SK-N-SH (cell line): Measurements from ENCODE around the gene GRID2IP. TPM values are rescaled to one million over a fixed set of nuclear protein-coding genes. Genes with fewer than 3 reads are reported as not detected.

Experiments used
- CTCF ChIA-PET: fragments of 300-600, 350-600 bp; formaldehyde crosslinking; extraction: SDS; loops from one replicate; lab custom pipeline; 2021; lab: Yijun Ruan, JAX
- POLR2A ChIA-PET: fragments of 350-600 bp; sonication (Branson Sonifier 250); formaldehyde crosslinking; extraction: SDS; loops from one replicate; lab custom pipeline; 2020; ENCODE audit warnings: antibody characterized with exemption, inconsistent platforms; lab: Yijun Ruan, JAX
- DNase-seq: peaks from one replicate; pipeline ENCODE4 v3.0.0; 2012
- H2AFZ ChIP-seq: fragments of 200-600 bp; sonication (generic); 2 replicates; pipeline ENCODE4 v1.8.1; 2016; ENCODE audit warnings: antibody characterized with exemption, mild to moderate bottlenecking, low read depth
- H3F3A ChIP-seq: fragments of 200-600 bp; sonication (generic); replicated peaks from 2 replicates; pipeline ENCODE3; 2016; ENCODE audit warnings: antibody characterized with exemption, mild to moderate bottlenecking; ENCODE audit not compliant: insufficient read depth
- H3K27ac ChIP-seq, 2 experiments: fragments of 200-500 bp in 1 of 2; fragments of 200-600 bp in 1 of 2; sonication (Bioruptor generic) in 1 of 2; sonication (generic), shearing (Covaris generic) in 1 of 2; 2 replicates each; pipeline versions ENCODE4 v1.5.1 to v1.6.1; 2014 to 2016; ENCODE audit warnings: low read depth in 2 of 2, inconsistent platforms in 1 of 2, low read length in 1 of 2, mild to moderate bottlenecking in 1 of 2, mixed read lengths in 1 of 2
- H3K27me3 ChIP-seq: fragments of 200-600 bp; sonication (generic), shearing (Covaris generic); 2 replicates; pipeline ENCODE4 v1.6.1; 2016; ENCODE audit warnings: mixed run types; ENCODE audit not compliant: insufficient read depth
- H3K36me3 ChIP-seq, 2 experiments: fragments of 200-500 bp in 1 of 2; fragments of 200-600 bp in 1 of 2; sonication (Bioruptor generic) in 1 of 2; sonication (generic) in 1 of 2; replicated peaks in 1 of 2; 2 replicates each; pipeline versions ENCODE3 to v1.5.1; 2014 to 2016; ENCODE audit warnings: low read length in 1 of 2, mild to moderate bottlenecking in 1 of 2; ENCODE audit not compliant: insufficient read depth in 2 of 2, control insufficient read depth in 1 of 2
- H3K4me1 ChIP-seq, 2 experiments: fragments of 200-500 bp in 1 of 2; fragments of 200-600 bp in 1 of 2; sonication (Bioruptor generic) in 1 of 2; sonication (generic), shearing (Covaris generic) in 1 of 2; 2 replicates each; pipeline versions ENCODE4 v1.5.1 to v1.6.1; 2014 to 2016; ENCODE audit warnings: low read depth in 1 of 2, low read length in 1 of 2, mixed run types in 1 of 2; ENCODE audit not compliant: insufficient read depth in 2 of 2, control insufficient read depth in 1 of 2
- H3K4me2 ChIP-seq: fragments of 200-600 bp; sonication (generic), shearing (Covaris generic); 2 replicates; pipeline ENCODE4 v1.6.1; 2017; ENCODE audit warnings: mixed run types
- H3K4me3 ChIP-seq, 2 experiments: fragments of 200-500 bp in 1 of 2; fragments of 200-600 bp in 1 of 2; sonication (Bioruptor generic) in 1 of 2; sonication (generic), shearing (Covaris generic) in 1 of 2; 2 replicates each; pipeline versions ENCODE4 v1.5.1 to v1.8.1; 2014 to 2016; ENCODE audit warnings: low read depth in 2 of 2, inconsistent platforms in 1 of 2, low read length in 1 of 2, mild to moderate bottlenecking in 1 of 2, mixed read lengths in 1 of 2, moderate library complexity in 1 of 2
- H3K79me2 ChIP-seq: fragments of 200-600 bp; sonication (generic); 2 replicates; pipeline ENCODE4 v1.8.1; 2017; ENCODE audit warnings: mild to moderate bottlenecking; ENCODE audit not compliant: insufficient read depth
- H3K9ac ChIP-seq: fragments of 200-600 bp; sonication (generic); 2 replicates; pipeline ENCODE4 v1.6.1; 2017; ENCODE audit warnings: mixed run types
- H3K9me2 ChIP-seq: fragments of 200-600 bp; sonication (generic); 2 replicates; pipeline ENCODE4 v1.6.1; 2017; ENCODE audit warnings: mixed run types
- H3K9me3 ChIP-seq: fragments of 200-600 bp; sonication (generic); 2 replicates; pipeline ENCODE4 v1.6.1; 2017; ENCODE audit warnings: mixed run types, mild to moderate bottlenecking, moderate library complexity
- H4K20me1 ChIP-seq: fragments of 200-600 bp; sonication (generic); 2 replicates; pipeline ENCODE4 v1.6.1; 2017; ENCODE audit warnings: mild to moderate bottlenecking, mixed run types; ENCODE audit not compliant: insufficient read depth
- CHD2 ChIP-seq: fragments of 150-350 bp; IDR thresholded peaks from 2 replicates; pipeline ENCODE4 v1.6.1; 2018; ENCODE audit warnings: low read length; ENCODE audit not compliant: partially characterized antibody
- EP300 ChIP-seq, 2 experiments: IDR thresholded peaks; 2 replicates each; pipeline versions ENCODE4 v1.4.0 to v1.6.1; 2012; ENCODE audit warnings: borderline replicate concordance in 1 of 2, low read depth in 1 of 2, low read length in 1 of 2
- FOXJ3 ChIP-seq: sonication (generic); formaldehyde crosslinking; IDR thresholded peaks from 2 replicates; pipeline ENCODE4 v1.5.1; 2020; ENCODE audit warnings: mild to moderate bottlenecking, missing genetic modification reagents
- MXI1 ChIP-seq: IDR thresholded peaks from 2 replicates; pipeline ENCODE4 v1.6.1; 2012; ENCODE audit warnings: mild to moderate bottlenecking, low read depth, low read length, improper control_type of control experiment
- NFIC ChIP-seq: IDR thresholded peaks from 2 replicates; pipeline ENCODE4 v1.4.0; 2012; ENCODE audit warnings: borderline replicate concordance
- RAD21 ChIP-seq: IDR thresholded peaks from 2 replicates; pipeline ENCODE4 v1.6.1; 2012; ENCODE audit warnings: mild to moderate bottlenecking, low read length
- RCOR1 ChIP-seq: fragments of 150-350 bp; IDR thresholded peaks from 2 replicates; pipeline ENCODE4 v1.6.1; 2017; ENCODE audit warnings: antibody characterized with exemption, low read length
- RXRA ChIP-seq: IDR thresholded peaks from 2 replicates; pipeline ENCODE4 v1.4.0; 2012; ENCODE audit warnings: low read depth, mild to moderate bottlenecking, borderline replicate concordance
- SMC3 ChIP-seq: IDR thresholded peaks from 2 replicates; pipeline ENCODE4 v1.6.1; 2012; ENCODE audit warnings: low read depth, low read length, improper control_type of control experiment
- TAF1 ChIP-seq: IDR thresholded peaks from 2 replicates; pipeline ENCODE4 v1.6.1; 2012; ENCODE audit warnings: low read depth, mild to moderate bottlenecking, low read length, moderate library complexity, borderline replicate concordance
- TCF12 ChIP-seq: IDR thresholded peaks from 2 replicates; pipeline ENCODE4 v1.4.0; 2012
- TEAD4 ChIP-seq: IDR thresholded peaks from 2 replicates; pipeline ENCODE4 v1.4.0; 2012; ENCODE audit warnings: mild to moderate bottlenecking, borderline replicate concordance; ENCODE audit not compliant: insufficient read depth
- YY1 ChIP-seq: IDR thresholded peaks from 2 replicates; pipeline ENCODE4 v1.4.0; 2012; ENCODE audit warnings: low read depth, mild to moderate bottlenecking
- WGBS: methylation state at CpG from one replicate; pipeline ENCODE4 v1.1.6; 2017; ENCODE audit warnings: low lambda C conversion rate; 5-methylcytosine and 5-hydroxymethylcytosine counted together
- polyA plus RNA-seq, 3 experiments: library from polyadenylated mRNA; depleted of rRNA; stranded (reverse); fragments of >200 nt; gene quantifications; 2 replicates each; pipeline ENCODE4 v1.2.3, GENCODE V29; 2012
- TF ChIP-seq, protein P1 (sequence below): fragments of 200-600 bp; sonication (generic); IDR thresholded peaks from 2 replicates; pipeline ENCODE4 v1.6.1; 2017; ENCODE audit warnings: antibody characterized with exemption, mild to moderate bottlenecking, moderate library complexity
- TF ChIP-seq, protein P2 (sequence below): IDR thresholded peaks from 2 replicates; pipeline ENCODE4 v1.4.0; 2012; ENCODE audit warnings: low read depth, borderline replicate concordance
- TF ChIP-seq, protein P3 (sequence below): fragments of 150-350 bp; IDR thresholded peaks from 2 replicates; pipeline ENCODE4 v1.6.1; 2017; ENCODE audit warnings: antibody characterized with exemption, low read length, low read depth, borderline replicate concordance
- TF ChIP-seq, protein P4 (sequence below): IDR thresholded peaks from 2 replicates; pipeline ENCODE4; 2012

GRID2IP gene
- polyA plus RNA-seq, 1 of the 3 experiments (the other 2 are of a cell fraction), result 0.03 TPM

GRCh38 chr7:6533893-6534495 lies 17.3 kb downstream of the GRID2IP start:
- no peak overlapping the region for H3K9ac ChIP-seq
- H3K4me2 ChIP-seq, result no peak overlapping the region
- no peak overlapping the region for H3K27ac ChIP-seq
- H3K79me2 ChIP-seq, result no peaks in the 10 kb centered on the region
- H3K27me3 ChIP-seq, result peaks cover 35% of the 10 kb centered on the region
- no peaks in the 10 kb centered on the region for H3F3A ChIP-seq
- H3K9me3 ChIP-seq, result no peaks in the 10 kb centered on the region
- H4K20me1 ChIP-seq, result no peaks in the 10 kb centered on the region
- 54% methylated on average over 12 of the region's 12 CpGs for WGBS
- TF ChIP-seq NFIC (no peak), CHD2 (no peak), MXI1 (no peak), TCF12 (no peak)
- H2AFZ ChIP-seq, result no peak overlapping the region
- CTCF ChIA-PET, result interaction anchor here (1.0 to 2.1 kb wide), 4 partner anchors 9 to 55 kb away, joined by 4 to 10 read pairs (median 6); no protein-coding TSS in a partner anchor
- H3K4me3 ChIP-seq, result no peak overlapping the region
- H3K4me1 ChIP-seq, result peaks cover 0 to 5% of the 10 kb centered on the region in 2 experiments; a peak in 1 of 4 replicates
- H3K9me2 ChIP-seq, result no peaks in the 10 kb centered on the region
- DNase-seq, result no peak
- H3K36me3 ChIP-seq, result no peaks in the 10 kb centered on the region
- POLR2A ChIA-PET, result interaction anchor here (0.6 kb wide), 1 partner anchor 9 kb away, joined by 3 read pairs; no protein-coding TSS in a partner anchor

DNA sequence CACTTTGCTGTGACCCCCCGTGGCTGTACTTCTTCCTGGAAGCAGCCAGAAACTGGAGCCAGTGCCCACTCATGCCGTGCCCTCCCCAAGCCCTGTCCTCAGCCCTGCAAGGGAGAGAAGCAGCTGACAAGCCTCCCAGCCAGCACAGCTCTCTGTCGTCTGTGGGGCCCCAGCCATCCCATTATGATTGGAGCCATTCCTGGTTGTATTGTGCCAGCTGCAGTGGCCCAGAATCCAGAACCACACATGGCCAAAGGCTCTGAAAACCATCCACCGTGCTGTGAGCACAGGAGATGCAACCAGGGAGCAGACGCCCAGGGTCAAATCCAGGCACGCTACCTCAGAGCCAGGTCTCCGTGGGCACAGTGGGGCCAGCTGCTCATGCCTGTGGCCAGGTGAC lies 18.7 kb downstream of the GRID2IP start:
- no peak overlapping the region for H2AFZ ChIP-seq
- H3K4me2 ChIP-seq, result no peak overlapping the region
- no peaks in the 10 kb centered on the region for H3K9me3 ChIP-seq
- ChIA-PET CTCF (interaction anchor here (1.5 to 2.1 kb wide), 4 partner anchors 8 to 58 kb away, joined by 6 to 10 read pairs (median 7); partner anchors contain the start of gene INTS15), POLR2A (no interaction called here)
- no peaks in the 10 kb centered on the region for H4K20me1 ChIP-seq
- no peak overlapping the region for H3K9ac ChIP-seq
- DNase-seq, result no peak
- no peak overlapping the region for H3K4me3 ChIP-seq
- peaks cover 0 to 5% of the 10 kb centered on the region in 2 experiments; a peak in 1 of 4 replicates for H3K4me1 ChIP-seq
- H3K27me3 ChIP-seq, result peaks cover 45% of the 10 kb centered on the region
- H3K79me2 ChIP-seq, result no peaks in the 10 kb centered on the region
- no peaks in the 10 kb centered on the region for H3F3A ChIP-seq
- no peaks in the 10 kb centered on the region for H3K36me3 ChIP-seq
- no peaks in the 10 kb centered on the region for H3K9me2 ChIP-seq
- 24% methylated on average over 7 of the region's 7 CpGs for WGBS
- TF ChIP-seq, protein P1, sequence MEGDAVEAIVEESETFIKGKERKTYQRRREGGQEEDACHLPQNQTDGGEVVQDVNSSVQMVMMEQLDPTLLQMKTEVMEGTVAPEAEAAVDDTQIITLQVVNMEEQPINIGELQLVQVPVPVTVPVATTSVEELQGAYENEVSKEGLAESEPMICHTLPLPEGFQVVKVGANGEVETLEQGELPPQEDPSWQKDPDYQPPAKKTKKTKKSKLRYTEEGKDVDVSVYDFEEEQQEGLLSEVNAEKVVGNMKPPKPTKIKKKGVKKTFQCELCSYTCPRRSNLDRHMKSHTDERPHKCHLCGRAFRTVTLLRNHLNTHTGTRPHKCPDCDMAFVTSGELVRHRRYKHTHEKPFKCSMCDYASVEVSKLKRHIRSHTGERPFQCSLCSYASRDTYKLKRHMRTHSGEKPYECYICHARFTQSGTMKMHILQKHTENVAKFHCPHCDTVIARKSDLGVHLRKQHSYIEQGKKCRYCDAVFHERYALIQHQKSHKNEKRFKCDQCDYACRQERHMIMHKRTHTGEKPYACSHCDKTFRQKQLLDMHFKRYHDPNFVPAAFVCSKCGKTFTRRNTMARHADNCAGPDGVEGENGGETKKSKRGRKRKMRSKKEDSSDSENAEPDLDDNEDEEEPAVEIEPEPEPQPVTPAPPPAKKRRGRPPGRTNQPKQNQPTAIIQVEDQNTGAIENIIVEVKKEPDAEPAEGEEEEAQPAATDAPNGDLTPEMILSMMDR, result no peak
- no peak for TF ChIP-seq FOXJ3 (CRISPR knock-in tag)
- TF ChIP-seq RXRA, result no peak
- TF ChIP-seq, protein P2, sequence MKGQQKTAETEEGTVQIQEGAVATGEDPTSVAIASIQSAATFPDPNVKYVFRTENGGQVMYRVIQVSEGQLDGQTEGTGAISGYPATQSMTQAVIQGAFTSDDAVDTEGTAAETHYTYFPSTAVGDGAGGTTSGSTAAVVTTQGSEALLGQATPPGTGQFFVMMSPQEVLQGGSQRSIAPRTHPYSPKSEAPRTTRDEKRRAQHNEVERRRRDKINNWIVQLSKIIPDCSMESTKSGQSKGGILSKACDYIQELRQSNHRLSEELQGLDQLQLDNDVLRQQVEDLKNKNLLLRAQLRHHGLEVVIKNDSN, result no peak
- no peak for TF ChIP-seq SMC3
- TF ChIP-seq, protein P3, sequence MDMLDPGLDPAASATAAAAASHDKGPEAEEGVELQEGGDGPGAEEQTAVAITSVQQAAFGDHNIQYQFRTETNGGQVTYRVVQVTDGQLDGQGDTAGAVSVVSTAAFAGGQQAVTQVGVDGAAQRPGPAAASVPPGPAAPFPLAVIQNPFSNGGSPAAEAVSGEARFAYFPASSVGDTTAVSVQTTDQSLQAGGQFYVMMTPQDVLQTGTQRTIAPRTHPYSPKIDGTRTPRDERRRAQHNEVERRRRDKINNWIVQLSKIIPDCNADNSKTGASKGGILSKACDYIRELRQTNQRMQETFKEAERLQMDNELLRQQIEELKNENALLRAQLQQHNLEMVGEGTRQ, result no peak
- no peak for TF ChIP-seq RAD21
- TF ChIP-seq TEAD4, result no peak
- no peak for TF ChIP-seq EP300 (IDR thresholded peaks at IDR 0.05; ENCODE audit: borderline replicate concordance in 1 of 2, low read depth in 1 of 2, low read length in 1 of 2)
- no peak for TF ChIP-seq RCOR1
- TF ChIP-seq, protein P4, sequence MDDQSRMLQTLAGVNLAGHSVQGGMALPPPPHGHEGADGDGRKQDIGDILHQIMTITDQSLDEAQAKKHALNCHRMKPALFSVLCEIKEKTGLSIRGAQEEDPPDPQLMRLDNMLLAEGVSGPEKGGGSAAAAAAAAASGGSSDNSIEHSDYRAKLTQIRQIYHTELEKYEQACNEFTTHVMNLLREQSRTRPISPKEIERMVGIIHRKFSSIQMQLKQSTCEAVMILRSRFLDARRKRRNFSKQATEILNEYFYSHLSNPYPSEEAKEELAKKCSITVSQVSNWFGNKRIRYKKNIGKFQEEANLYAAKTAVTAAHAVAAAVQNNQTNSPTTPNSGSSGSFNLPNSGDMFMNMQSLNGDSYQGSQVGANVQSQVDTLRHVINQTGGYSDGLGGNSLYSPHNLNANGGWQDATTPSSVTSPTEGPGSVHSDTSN, result no peak
- no peak for TF ChIP-seq MXI1
- no peak for TF ChIP-seq TCF12
- no peak for TF ChIP-seq YY1
- no peak for TF ChIP-seq TAF1
- H3K27ac ChIP-seq, result no peak overlapping the region
